ENCODE measurements around the gene TIMP2. TPM values are rescaled to one million over a fixed set of nuclear protein-coding genes. Genes with fewer than 3 reads are reported as not detected.
A peak's percentile ranks its signal among the peaks of the same experiment; 100 is the strongest.
"Not testable (repeated sequence)": the region's sequence is repeated elsewhere in the genome, so short reads cannot be mapped to it uniquely, and the experiment has no call there.

TIMP2 gene
- total RNA-seq, 4 donors from 2014 or later, result 172 to 315 (median 211) TPM

DNA sequence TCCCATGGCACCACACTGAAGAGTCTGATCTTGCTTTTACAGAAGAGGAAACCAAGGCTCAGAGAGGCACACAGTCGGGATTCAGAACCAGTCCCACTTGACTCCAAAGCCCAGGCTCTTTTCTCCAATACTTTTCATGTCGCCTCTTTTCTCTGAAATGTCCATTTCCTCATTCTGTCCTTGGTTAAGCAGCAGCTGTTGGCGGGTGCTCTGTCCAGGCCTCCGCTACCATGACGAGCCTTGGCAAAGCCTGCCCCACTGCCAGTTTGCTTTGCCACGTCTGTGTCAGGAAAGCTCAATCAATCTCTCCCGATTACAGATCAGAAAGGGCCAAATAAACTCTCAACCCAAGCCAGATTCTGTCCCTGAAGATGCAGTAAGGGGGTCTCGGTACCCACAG is 13.1 kb downstream of the TIMP2 start:
- Histone ChIP-seq H3K27me3 (no peaks in the 10 kb centered on the region), H3K27ac (peak overlapping the region in 1 of 4 donors; percentile 38), H3K9me3 (no peaks in the 10 kb centered on the region), H3K4me3 (no peak overlapping the region), H3K36me3 (no peaks in the 10 kb centered on the region), H3K4me1 (peaks cover 0 to 99% (median 39%) of the 10 kb centered on the region in 3 donors)
- no peak for ATAC-seq
- WGBS, 2 donors (ENCODE audit: low coverage in 1 of 2), result 88 to 90% methylated on average over 2 to 7 of the region's 8 CpGs
- TF ChIP-seq, protein P1, sequence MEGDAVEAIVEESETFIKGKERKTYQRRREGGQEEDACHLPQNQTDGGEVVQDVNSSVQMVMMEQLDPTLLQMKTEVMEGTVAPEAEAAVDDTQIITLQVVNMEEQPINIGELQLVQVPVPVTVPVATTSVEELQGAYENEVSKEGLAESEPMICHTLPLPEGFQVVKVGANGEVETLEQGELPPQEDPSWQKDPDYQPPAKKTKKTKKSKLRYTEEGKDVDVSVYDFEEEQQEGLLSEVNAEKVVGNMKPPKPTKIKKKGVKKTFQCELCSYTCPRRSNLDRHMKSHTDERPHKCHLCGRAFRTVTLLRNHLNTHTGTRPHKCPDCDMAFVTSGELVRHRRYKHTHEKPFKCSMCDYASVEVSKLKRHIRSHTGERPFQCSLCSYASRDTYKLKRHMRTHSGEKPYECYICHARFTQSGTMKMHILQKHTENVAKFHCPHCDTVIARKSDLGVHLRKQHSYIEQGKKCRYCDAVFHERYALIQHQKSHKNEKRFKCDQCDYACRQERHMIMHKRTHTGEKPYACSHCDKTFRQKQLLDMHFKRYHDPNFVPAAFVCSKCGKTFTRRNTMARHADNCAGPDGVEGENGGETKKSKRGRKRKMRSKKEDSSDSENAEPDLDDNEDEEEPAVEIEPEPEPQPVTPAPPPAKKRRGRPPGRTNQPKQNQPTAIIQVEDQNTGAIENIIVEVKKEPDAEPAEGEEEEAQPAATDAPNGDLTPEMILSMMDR (IDR thresholded peaks at IDR 0.05), result no peak
- TF ChIP-seq POLR2AphosphoS5 (IDR thresholded peaks at IDR 0.05) (no peak), POLR2A (IDR thresholded peaks at IDR 0.05) (no peak), EP300 (IDR thresholded peaks at IDR 0.05) (no peak)

DNA sequence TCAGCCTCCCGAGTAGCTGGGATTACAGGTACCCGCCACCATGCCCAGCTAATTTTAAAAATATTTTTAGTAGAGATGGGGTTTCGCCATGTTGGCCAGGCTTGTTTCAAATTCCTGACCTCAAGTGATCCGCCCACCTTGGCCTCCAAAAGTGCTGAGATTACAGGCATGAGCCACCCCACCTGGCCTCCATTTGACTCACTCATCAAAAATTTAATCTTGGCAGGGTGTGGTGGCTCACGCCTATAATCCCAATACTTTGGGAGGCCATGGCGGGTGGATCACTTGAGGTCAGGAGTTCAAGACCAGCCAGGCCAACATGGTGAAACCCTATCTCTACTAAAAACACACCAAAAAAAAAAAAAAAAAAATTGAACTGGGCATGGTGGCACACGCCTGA is 13.6 kb downstream of the TIMP2 start:
- WGBS, 2 donors (ENCODE audit: low coverage in 1 of 2), result 90 to 93% methylated on average over 2 to 3 of the region's 7 CpGs
- H3K4me1 ChIP-seq, result peaks cover 0 to 99% (median 35%) of the 10 kb centered on the region in 3 donors

DNA sequence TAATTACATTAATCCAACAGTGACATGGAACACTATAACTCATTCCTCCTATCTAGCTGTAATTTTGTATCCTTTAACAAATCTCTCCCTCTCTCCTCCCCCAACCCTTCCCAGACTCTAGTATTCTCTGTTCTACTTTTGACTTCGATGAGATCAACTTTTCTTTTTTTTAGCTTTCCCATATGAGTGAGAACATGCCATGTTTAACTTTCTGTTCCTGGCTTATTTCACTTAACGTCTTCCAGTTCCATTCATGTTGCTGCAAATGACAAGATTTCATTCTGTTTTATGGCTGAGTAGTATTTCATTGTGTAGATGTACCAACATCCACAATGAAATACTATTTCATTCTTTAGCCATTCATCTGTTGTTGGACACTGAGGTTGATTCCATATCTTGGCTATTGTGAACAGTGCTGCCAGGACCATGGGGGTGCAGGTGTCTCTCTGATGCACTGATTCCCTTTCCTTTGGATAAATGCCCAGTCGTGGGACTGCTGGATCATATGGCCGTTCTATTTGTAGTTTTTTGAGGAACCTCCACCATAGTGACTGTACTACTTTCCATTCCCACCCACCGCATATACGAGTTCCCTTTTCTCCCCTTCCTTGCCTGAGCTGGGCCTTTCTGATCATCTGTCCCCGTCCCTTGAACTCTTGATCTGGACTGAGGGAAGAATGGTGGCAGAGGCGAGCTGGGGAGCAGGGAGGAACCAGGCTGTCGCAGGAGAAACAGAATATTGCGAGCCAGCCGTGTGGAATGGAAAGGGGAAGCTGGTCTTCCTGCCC is 14.5 kb downstream of the TIMP2 start:
- 66 to 92% methylated on average over 4 to 9 of the region's 11 CpGs for WGBS, 2 donors (ENCODE audit: low coverage in 1 of 2)
- no peak for TF ChIP-seq POLR2A (IDR thresholded peaks at IDR 0.05)
- TF ChIP-seq EP300 (IDR thresholded peaks at IDR 0.05), result no peak
- no peak for TF ChIP-seq POLR2AphosphoS5 (IDR thresholded peaks at IDR 0.05)
- TF ChIP-seq, protein P1 (IDR thresholded peaks at IDR 0.05), result no peak
- Histone ChIP-seq H3K4me1 (peaks cover 0 to 98% (median 27%) of the 10 kb centered on the region in 3 donors), H3K9me3 (no peaks in the 10 kb centered on the region), H3K27ac (peak overlapping the region in 3 of 4 donors; percentile 38 to 45 (median 43)), H3K36me3 (no peaks in the 10 kb centered on the region), H3K27me3 (no peaks in the 10 kb centered on the region), H3K4me3 (no peak overlapping the region)
- ATAC-seq, result peak; percentile 64

More for the DNA sequence above, 13.6 kb downstream of the TIMP2 start:
- not testable (repeated sequence) for H3K27me3 ChIP-seq, H3K36me3 ChIP-seq, H3K4me3 ChIP-seq, ATAC-seq, H3K9me3 ChIP-seq
- H3K27ac ChIP-seq, result peak overlapping the region in 3 of 4 donors; percentile 38 to 45 (median 43)

DNA sequence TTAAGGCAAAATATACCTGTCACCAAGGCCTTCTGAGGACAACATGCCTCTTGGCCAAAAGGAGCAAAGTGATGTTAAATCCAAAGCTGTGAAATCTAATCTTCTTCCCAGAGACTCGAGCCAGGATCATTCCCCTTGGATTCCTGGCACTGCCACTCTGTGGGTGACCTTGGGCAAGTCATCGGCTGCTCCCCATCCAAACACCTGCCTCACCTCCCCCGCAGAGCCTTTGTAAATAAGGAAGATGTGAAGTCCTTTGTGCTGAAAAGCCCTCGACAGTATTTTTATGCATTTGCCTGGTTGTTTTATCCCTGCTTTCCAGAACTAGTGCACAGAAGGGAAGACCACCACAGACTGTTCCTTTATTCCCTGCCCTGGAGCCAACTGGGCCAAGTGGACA is 16.8 kb downstream of the TIMP2 start:
- peak overlapping the region in 1 of 4 donors; percentile 15 for H3K27ac ChIP-seq
- H3K4me1 ChIP-seq, result peaks cover 0 to 98% (median 24%) of the 10 kb centered on the region in 3 donors
- no peaks in the 10 kb centered on the region for H3K27me3 ChIP-seq
- H3K4me3 ChIP-seq, result no peak overlapping the region
- no peaks in the 10 kb centered on the region for H3K9me3 ChIP-seq
- ATAC-seq, result no peak
- TF ChIP-seq EP300 (IDR thresholded peaks at IDR 0.05) (no peak), POLR2AphosphoS5 (IDR thresholded peaks at IDR 0.05) (no peak), POLR2A (IDR thresholded peaks at IDR 0.05) (no peak)
- TF ChIP-seq, protein P1 (IDR thresholded peaks at IDR 0.05), result no peak
- peaks cover 0 to 9% of the 10 kb centered on the region in 2 donors for H3K36me3 ChIP-seq
- WGBS, 2 donors (ENCODE audit: low coverage in 1 of 2), result 48 to 86% methylated on average over 2 to 4 of the region's 4 CpGs

DNA sequence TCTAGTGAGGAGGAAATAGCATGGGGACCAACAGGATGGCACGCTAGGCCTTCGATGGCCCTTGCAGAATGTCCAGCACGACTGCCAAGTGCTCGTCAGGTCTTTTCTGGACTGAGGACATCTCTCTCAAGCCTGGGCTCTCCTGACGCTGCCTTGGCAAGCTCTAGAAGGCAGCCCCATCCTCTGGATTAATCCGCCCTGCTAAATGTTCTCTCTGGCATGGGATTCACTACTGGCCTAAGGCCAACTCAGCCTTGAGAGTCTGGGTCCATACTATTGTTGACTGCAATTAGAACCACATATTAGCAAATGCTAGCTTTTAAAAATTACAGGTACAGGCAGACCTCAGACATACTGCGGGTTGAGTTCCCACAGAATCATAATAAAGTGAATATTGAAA is 19.6 kb downstream of the TIMP2 start:
- Histone ChIP-seq H3K27ac (peak overlapping the region in 1 of 4 donors; percentile 19), H3K4me1 (peaks cover 0 to 97% (median 24%) of the 10 kb centered on the region in 3 donors), H3K27me3 (no peaks in the 10 kb centered on the region), H3K9me3 (no peaks in the 10 kb centered on the region), H3K36me3 (peaks cover 0 to 29% of the 10 kb centered on the region in 2 donors), H3K4me3 (no peak overlapping the region)
- WGBS, 2 donors (ENCODE audit: low coverage in 1 of 2), result 48 to 72% methylated on average over 2 to 6 of the region's 7 CpGs
- no peak for ATAC-seq
- TF ChIP-seq EP300 (IDR thresholded peaks at IDR 0.05) (no peak), POLR2A (IDR thresholded peaks at IDR 0.05) (no peak), POLR2AphosphoS5 (IDR thresholded peaks at IDR 0.05) (no peak)
- TF ChIP-seq, protein P1 (IDR thresholded peaks at IDR 0.05), result no peak

Measured in gastroesophageal sphincter (tissue), 4 donors.